Right cardiac atrium (tissue), 5 donors: ENCODE data around the gene SKP2. TPM values are rescaled to one million over a fixed set of nuclear protein-coding genes. Genes with fewer than 3 reads are reported as not detected.
A peak's percentile ranks its signal among the peaks of the same experiment; 100 is the strongest.

Experiments used
- ATAC-seq, 2 donors: fragments of 200-7000 bp; cut with Tn5 transposase; one replicate each; pipeline versions ENCODE4 v1.8.0 to v1.9.1; 2020; ENCODE audit warnings: moderate library complexity in 2 of 2, mild to moderate bottlenecking in 1 of 2
- DNase-seq, 3 donors: peaks; one replicate each; pipeline ENCODE4 v3.0.0-alpha.2; 2020
- H3K27ac ChIP-seq: one replicate; pipeline ENCODE4 v1.5.1; 2013; ENCODE audit warnings: mild to moderate bottlenecking, low read length, control low read depth, moderate library complexity
- H3K27me3 ChIP-seq: one replicate; pipeline ENCODE4 v1.6.1; 2013; ENCODE audit not compliant: control insufficient read depth, insufficient read depth
- H3K4me1 ChIP-seq: one replicate; pipeline ENCODE4 v1.6.1; 2013; ENCODE audit warnings: low read length; ENCODE audit not compliant: control insufficient read depth, insufficient read depth
- H3K4me3 ChIP-seq: one replicate; pipeline ENCODE4 v1.5.1; 2013; ENCODE audit warnings: low read length, control low read depth
- H3K9me3 ChIP-seq: one replicate; pipeline ENCODE4 v1.6.1; 2013; ENCODE audit warnings: low read length; ENCODE audit not compliant: control insufficient read depth
- WGBS: extraction: QIAGEN DNeasy Blood & Tissue Kit; methylation state at CpG from one replicate; pipeline ENCODE4 v1.1.7; 2013; 5-methylcytosine and 5-hydroxymethylcytosine counted together
- intact Hi-C, 4 donors: fragments of 100-400 bp; cut with DNase I; formaldehyde crosslinking; loops; one replicate each; pipeline versions ENCODE4 v1.11.0 to v1.14.0; 2022 to 2023
- polyA plus RNA-seq: library from polyadenylated mRNA; stranded (reverse); fragments of 200-250 nt; gene quantifications from one replicate; pipeline ENCODE4 v1.2.3, GENCODE V29; 2013
- total RNA-seq, 4 donors: library from RNA; stranded (reverse); fragmentation: NEBNext Ultra II Directional; extraction: Animal tissue kit (Norgen Biotek cat#: 25700); gene quantifications; one replicate each; pipeline ENCODE4 v1.2.1, GENCODE V29; 2021
- donor health status: healthy with polysubstance abuse.
- donor health status: DM: no; HTN: yes; CAD: no.
- donor health status: DM: no; HTN: no; CAD: no.
- donor health status: DM: no; HTN: yes; CAD: no; lungs with severe emphysema.
- donor health status: DM: yes; HTN: yes; CAD: no.

The SKP2 gene
- total and polyA plus RNA-seq, 5 donors: 1.9 to 7.9 (median 6.9) TPM

DNA sequence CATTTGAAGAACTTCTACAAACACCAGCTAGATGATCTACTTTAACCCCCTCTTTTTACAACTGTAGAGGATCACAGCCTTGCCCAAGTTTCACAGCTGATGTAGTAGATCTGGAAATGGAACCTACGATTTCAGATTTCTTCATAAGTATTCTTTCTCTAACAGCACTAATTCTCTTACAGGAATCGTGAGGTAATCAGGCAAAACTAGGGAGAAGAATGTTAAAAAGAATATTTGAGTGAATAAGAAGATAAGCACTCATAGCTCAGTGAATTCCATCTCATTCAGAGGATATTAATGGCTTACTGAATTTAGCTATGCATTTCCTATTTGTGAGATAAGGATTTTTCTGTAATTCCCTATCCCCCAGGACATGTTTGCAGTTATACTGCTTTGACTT is 47.7 kb downstream of the SKP2 start:
- Histone ChIP-seq H3K27ac (no peak overlapping the region), H3K27me3 (no peaks in the 10 kb centered on the region), H3K9me3 (no peaks in the 10 kb centered on the region), H3K4me3 (no peak overlapping the region), H3K4me1 (no peaks in the 10 kb centered on the region)
- ATAC-seq (no peak), DNase-seq (no peak)
- intact Hi-C loops: no loop called here
- 59% methylated on average over 2 of the region's 2 CpGs for WGBS

DNA sequence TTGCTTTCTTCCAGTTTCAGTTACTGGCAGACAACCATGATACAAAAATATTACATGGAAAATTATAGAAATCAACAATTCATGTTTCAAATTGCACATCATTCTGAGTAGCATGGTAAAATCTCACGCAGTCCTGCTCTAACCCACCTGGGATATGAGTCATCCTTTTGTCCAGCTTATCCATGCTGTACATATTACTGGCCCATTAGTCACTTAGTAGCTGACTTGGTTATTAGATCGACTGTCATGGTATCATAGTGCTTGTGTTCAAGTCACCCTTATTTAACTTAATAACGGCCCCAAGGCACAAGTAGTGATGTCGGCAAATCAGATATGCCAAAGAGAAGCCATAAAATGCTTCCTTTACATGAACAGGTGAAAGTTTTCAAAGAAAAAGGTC is 48.6 kb downstream of the SKP2 start:
- no peak for ATAC-seq

DNA sequence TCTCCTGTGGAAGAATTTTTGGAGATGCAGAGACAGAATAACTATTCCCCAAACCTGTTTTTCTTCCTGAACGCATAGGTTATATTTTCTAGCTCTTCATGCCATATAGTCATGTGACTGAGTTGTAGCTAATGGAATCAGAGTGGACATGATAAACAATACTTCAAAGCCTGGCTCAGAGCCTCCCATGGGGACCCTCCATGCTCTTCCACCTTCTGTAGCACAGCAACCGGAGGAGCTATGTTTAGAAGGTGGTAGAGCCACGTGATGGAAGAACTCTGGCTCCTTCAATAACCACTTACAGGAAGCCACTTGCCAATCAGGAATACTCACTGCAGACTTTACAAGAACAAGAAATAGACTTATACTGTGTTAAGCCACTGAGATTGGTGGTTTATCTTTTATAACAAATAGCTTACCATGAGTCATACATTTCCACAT is 50.6 kb downstream of the SKP2 start:
- Histone ChIP-seq H3K27ac (no peak overlapping the region), H3K9me3 (no peaks in the 10 kb centered on the region), H3K4me3 (no peak overlapping the region), H3K27me3 (no peaks in the 10 kb centered on the region), H3K4me1 (no peaks in the 10 kb centered on the region)
- no peak for DNase-seq
- intact Hi-C loops: no loop called here
- WGBS: 35% methylated on average over 3 of the region's 3 CpGs
- ATAC-seq: peak; percentile 73 to 85

More for the DNA sequence above, 48.6 kb downstream of the SKP2 start:
- Histone ChIP-seq H3K27ac (no peak overlapping the region), H3K9me3 (no peaks in the 10 kb centered on the region), H3K4me3 (no peak overlapping the region), H3K4me1 (no peaks in the 10 kb centered on the region), H3K27me3 (no peaks in the 10 kb centered on the region)
- 81% methylated on average over 4 of the region's 4 CpGs for WGBS
- intact Hi-C loops: no loop called here
- DNase-seq: no peak

DNA sequence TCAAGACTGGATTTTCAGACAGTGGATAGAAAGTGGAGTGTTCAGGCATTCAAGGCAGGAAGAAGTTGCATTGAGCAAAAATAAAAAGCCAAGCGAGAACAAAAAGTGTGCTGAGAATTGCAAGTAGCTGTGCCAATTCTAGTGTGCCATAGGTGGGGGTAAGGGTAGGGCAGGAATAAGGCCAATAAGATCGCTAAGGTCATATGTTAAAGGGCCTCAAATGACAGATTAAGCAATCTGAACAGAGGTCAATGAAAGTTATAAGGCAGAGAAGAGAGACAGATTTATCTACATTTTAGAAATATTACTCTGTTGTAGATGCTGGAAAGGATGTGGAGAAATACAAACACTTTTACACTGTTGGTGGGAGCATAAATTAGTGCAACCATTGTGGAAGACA is 53.4 kb downstream of the SKP2 start:
- intact Hi-C loops: no loop called here

DNA sequence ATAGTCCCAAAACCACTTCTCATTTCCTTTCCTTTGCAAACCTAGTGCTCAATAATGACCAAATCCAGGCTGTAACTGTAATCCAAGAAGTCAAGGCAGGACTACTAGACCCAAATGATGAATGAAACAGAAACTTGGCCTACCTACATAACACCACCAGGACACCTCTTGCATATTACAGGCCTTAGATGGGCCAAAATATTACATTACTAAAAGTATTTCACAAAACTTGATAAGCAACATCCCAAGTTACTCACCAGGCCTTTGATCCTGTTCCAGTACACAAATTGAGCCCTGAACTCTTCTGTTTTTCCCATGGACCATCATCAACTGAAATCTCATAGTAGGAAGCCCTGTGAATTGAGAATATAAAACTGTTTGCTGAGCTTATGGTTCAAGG is 55.0 kb downstream of the SKP2 start:
- H3K4me3 ChIP-seq: no peak overlapping the region
- no peak overlapping the region for H3K27ac ChIP-seq
- no peak for ATAC-seq
- intact Hi-C loops: no loop called here
- H3K4me1 ChIP-seq: no peaks in the 10 kb centered on the region
- H3K27me3 ChIP-seq: no peaks in the 10 kb centered on the region
- H3K9me3 ChIP-seq: no peaks in the 10 kb centered on the region
- no peak for DNase-seq

More for the DNA sequence above, 53.4 kb downstream of the SKP2 start:
- DNase-seq (no peak), ATAC-seq (no peak)
- WGBS: 93% methylated on average over 2 of the region's 2 CpGs
- Histone ChIP-seq H3K4me1 (no peaks in the 10 kb centered on the region), H3K4me3 (no peak overlapping the region), H3K9me3 (no peaks in the 10 kb centered on the region), H3K27ac (no peak overlapping the region), H3K27me3 (no peaks in the 10 kb centered on the region)

DNA sequence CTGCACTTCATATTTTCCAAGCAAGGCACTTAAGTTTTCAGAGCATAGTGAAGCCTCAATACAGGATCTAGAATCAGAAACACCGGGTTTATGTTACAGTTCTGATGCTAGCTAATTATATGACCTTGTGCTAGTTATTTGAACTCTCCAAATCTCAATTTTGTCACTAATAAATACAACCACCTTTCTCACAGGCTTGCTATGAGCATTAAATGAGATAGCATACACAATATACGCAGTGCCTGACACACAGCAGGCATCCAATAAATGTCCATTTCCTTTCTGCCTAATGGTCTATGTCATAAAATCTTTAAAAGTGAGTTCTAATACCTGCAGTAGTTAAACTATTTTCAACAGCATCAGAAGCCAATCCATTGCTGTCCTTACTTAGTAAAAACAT is 56.9 kb downstream of the SKP2 start:
- H3K4me1 ChIP-seq: no peaks in the 10 kb centered on the region
- no peaks in the 10 kb centered on the region for H3K9me3 ChIP-seq
- H3K27ac ChIP-seq: no peak overlapping the region
- no peaks in the 10 kb centered on the region for H3K27me3 ChIP-seq
- WGBS: 98% methylated on average over 2 of the region's 2 CpGs
- DNase-seq: no peak
- no peak for ATAC-seq
- no peak overlapping the region for H3K4me3 ChIP-seq
- intact Hi-C loops: no loop called here

DNA sequence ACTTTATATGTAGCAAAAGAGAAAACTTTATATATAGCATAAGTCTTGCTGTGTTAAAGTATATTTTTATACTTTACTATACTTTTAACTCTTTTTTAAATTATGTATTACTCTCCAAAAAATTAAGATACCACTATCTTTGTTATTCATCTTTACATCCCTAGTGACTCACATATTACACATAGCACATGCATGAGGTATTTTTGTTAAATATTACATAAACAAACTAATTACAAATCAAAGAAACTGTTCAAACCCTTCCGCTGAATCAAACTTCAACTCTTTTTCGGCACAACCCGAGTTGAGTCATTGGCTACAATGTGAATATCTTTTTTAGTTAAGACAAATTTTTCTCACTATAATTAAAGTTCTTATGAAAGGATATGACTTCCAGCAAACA is 57.8 kb downstream of the SKP2 start:
- DNase-seq: no peak
- H3K4me3 ChIP-seq: no peak overlapping the region
- no peaks in the 10 kb centered on the region for H3K27me3 ChIP-seq
- intact Hi-C loops: no loop called here
- no peak overlapping the region for H3K27ac ChIP-seq
- no peak for ATAC-seq
- WGBS: 86% methylated on average over 3 of the region's 3 CpGs
- H3K4me1 ChIP-seq: no peaks in the 10 kb centered on the region
- H3K9me3 ChIP-seq: no peaks in the 10 kb centered on the region

DNA sequence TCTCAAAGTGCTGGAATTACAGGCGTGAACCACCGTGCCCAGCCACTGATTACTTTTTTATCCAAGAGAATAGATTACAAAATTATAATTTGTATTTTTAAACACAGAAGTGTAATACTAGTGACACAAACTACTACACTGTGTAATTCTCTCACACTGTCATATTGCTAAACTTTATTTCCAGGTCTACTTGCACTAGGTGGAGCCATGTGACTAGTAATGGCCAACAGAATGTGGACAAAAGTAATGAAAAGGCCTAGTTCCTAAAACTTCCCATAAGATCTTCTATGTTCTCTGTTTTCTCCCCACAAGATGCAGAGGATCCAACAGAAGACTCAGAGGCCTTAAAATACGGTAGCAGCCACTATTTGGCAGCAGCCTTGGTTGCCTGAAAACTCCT is 62.5 kb downstream of the SKP2 start:
- intact Hi-C loops: no loop called here
- no peak for ATAC-seq

DNA sequence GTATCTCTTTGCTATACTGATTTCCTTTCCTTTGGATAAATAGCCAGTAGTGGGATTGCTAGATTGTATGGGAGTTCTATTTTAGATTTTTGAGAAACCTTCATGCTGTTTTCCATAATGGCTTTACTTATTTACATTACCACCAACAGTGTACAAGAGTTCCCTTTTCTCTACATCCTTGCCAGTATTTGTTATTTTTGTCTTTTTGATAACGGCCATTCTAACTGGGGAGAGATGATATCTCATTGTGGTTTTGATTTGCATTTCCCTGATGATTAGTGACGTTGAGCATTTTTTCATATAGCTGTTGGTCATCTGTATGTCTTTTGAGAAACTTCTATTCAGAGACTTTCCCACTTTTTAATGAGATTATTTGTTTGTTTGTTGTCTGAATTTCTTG is 64.0 kb downstream of the SKP2 start:
- H3K4me1 ChIP-seq: no peaks in the 10 kb centered on the region
- intact Hi-C loops: no loop called here
- 46% methylated on average over 2 of the region's 2 CpGs for WGBS
- no peaks in the 10 kb centered on the region for H3K27me3 ChIP-seq
- DNase-seq (no peak), ATAC-seq (no peak)
- H3K9me3 ChIP-seq: no peaks in the 10 kb centered on the region
- H3K4me3 ChIP-seq: no peak overlapping the region
- H3K27ac ChIP-seq: no peak overlapping the region

More for the DNA sequence above, 62.5 kb downstream of the SKP2 start:
- Histone ChIP-seq H3K4me1 (no peaks in the 10 kb centered on the region), H3K9me3 (no peaks in the 10 kb centered on the region), H3K27ac (no peak overlapping the region), H3K4me3 (no peak overlapping the region), H3K27me3 (no peaks in the 10 kb centered on the region)
- no peak for DNase-seq
- WGBS: 88% methylated on average over 3 of the region's 3 CpGs

DNA sequence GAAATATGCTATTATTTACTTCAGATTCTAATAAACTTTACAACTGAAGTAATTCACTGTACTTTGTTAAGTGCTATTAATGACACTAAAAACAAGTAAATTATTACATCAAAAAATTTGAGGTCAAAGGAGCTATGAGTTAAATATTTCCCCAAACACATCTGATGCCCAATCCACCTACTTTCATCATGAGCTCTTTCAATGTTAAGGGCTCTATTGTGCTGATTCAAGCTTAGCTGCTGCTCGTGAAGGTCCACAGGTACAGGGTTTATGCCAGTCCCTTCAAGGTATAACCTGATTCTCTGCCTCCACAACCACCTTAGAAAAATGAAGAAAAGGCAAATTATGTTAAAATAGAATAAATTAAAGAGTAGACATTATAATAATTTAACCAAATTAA is 65.7 kb downstream of the SKP2 start:
- intact Hi-C loops: no loop called here
- no peaks in the 10 kb centered on the region for H3K4me1 ChIP-seq
- H3K4me3 ChIP-seq: no peak overlapping the region
- no peaks in the 10 kb centered on the region for H3K27me3 ChIP-seq
- H3K27ac ChIP-seq: no peak overlapping the region
- H3K9me3 ChIP-seq: no peaks in the 10 kb centered on the region
- no peak for DNase-seq
- ATAC-seq: no peak
- 85% methylated on average over 1 of the region's 1 CpG for WGBS

DNA sequence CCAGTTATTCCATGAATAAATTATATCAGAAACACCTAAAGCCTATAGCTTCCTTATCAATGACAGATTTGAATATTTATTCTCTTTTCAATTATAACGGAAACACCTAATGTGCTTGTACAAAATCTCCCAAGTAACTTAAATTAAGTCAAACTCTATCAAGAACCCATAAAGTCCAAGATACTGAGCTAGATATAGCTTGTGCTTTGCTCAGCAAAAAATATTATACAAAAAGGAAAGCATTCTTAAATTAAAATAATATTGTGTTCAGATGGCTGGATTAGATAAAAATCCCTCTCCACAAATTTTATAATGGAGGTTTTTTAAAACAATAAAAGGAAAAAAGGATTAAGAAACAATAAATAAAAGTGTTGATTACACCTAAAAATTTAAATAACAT is 66.1 kb downstream of the SKP2 start:
- Histone ChIP-seq H3K27me3 (no peaks in the 10 kb centered on the region), H3K4me3 (no peak overlapping the region), H3K27ac (no peak overlapping the region), H3K9me3 (no peaks in the 10 kb centered on the region), H3K4me1 (no peaks in the 10 kb centered on the region)
- DNase-seq: no peak
- intact Hi-C loops: no loop called here
- no peak for ATAC-seq
- WGBS: 98% methylated on average over 1 of the region's 1 CpG

DNA sequence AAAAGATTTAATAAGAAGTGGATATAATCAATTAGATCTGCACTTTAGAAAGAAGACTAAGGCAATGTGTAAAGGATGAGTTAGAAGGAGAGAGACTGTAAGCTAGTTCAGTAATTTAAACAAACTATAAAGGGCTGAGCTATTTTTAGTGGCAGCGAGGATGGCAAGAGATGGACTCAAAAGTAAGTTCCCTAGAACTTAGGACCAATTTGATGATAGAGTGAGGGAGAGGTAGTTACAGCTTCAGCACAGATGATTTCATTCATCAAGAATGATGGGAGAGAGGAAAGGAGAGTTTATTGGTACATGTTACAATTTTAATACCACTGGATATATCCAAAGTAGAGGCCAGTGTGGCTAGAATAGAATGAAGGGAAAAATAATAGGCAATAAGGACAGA is 70.7 kb downstream of the SKP2 start:
- 95% methylated on average over 1 of the region's 1 CpG for WGBS
- Histone ChIP-seq H3K9me3 (no peaks in the 10 kb centered on the region), H3K4me1 (no peaks in the 10 kb centered on the region), H3K4me3 (no peak overlapping the region), H3K27ac (no peak overlapping the region), H3K27me3 (no peaks in the 10 kb centered on the region)
- DNase-seq (no peak), ATAC-seq (no peak)
- intact Hi-C loops: no loop called here
